ENCODE measurements around the gene SLC8A2.

SLC8A2 gene

GRCh38 chr19:47411101-47411500, 60.6 kb downstream of the SLC8A2 start:
- Histone ChIP-seq H3K4me3 (ENCODE audit: insufficient read depth in 1 of 2, low read depth in 1 of 2, low read length in 2 of 2) (no peak overlapping the region), H3K4me1 (ENCODE audit: control insufficient read depth, insufficient read depth, low read depth, low read length) (peaks cover 2% of the 10 kb centered on the region), H2BK5ac (ENCODE audit: low read depth, low read length, poor library complexity, severe bottlenecking) (no peak overlapping the region), H3K9ac (ENCODE audit: low read length) (no peak overlapping the region), H3K79me1 (replicated peaks; ENCODE audit: low read length, poor library complexity, severe bottlenecking) (no peaks in the 10 kb centered on the region), H4K8ac (ENCODE audit: low read length) (no peak overlapping the region), H3K36me3 (ENCODE audit: control insufficient read depth in 1 of 2, insufficient read depth in 2 of 2, low read depth in 1 of 2, low read length in 2 of 2) (peaks cover 9 to 11% of the 10 kb centered on the region in 2 experiments), H2AK5ac (ENCODE audit: low read length, severe bottlenecking) (no peak overlapping the region), H2AFZ (ENCODE audit: low read depth, low read length) (no peak overlapping the region), H3K27ac (ENCODE audit: low read length, poor library complexity, severe bottlenecking) (no peak overlapping the region), H2BK12ac (ENCODE audit: low read length in 2 of 2) (no peak overlapping the region), H4K91ac (ENCODE audit: low read length) (no peak overlapping the region), H3K23ac (ENCODE audit: low read length in 2 of 2) (no peak overlapping the region), H3K4ac (ENCODE audit: low read depth in 1 of 2, low read length in 2 of 2) (no peak overlapping the region), H3K14ac (ENCODE audit: low read length in 2 of 2) (no peak overlapping the region), H2BK15ac (ENCODE audit: low read depth, poor library complexity, severe bottlenecking) (no peak overlapping the region), H3K27me3 (ENCODE audit: control insufficient read depth in 1 of 2, insufficient read depth in 1 of 2, low read length in 2 of 2) (peaks cover 7 to 33% of the 10 kb centered on the region in 2 experiments), H3K4me2 (ENCODE audit: low read length, poor library complexity, severe bottlenecking) (no peak overlapping the region), H2BK120ac (ENCODE audit: low read depth, low read length) (no peak overlapping the region), H3K9me3 (ENCODE audit: control insufficient read depth, low read length) (no peaks in the 10 kb centered on the region), H3K18ac (ENCODE audit: low read depth in 1 of 2, low read length in 2 of 2) (no peak overlapping the region)
- WGBS: 94% methylated on average over 3 of the region's 8 CpGs
- DNase-seq: peak; percentile 67

- H3K4me1 ChIP-seq (ENCODE audit: control insufficient read depth, insufficient read depth, low read depth, low read length): peaks cover 2% of the 10 kb centered on the region
- no peak overlapping the region for H2BK5ac ChIP-seq (ENCODE audit: low read depth, low read length, poor library complexity, severe bottlenecking)
- no peak overlapping the region for H3K9ac ChIP-seq (ENCODE audit: low read length)
- H3K14ac ChIP-seq (ENCODE audit: low read length in 2 of 2): no peak overlapping the region
- H3K4ac ChIP-seq (ENCODE audit: low read depth in 1 of 2, low read length in 2 of 2): no peak overlapping the region
- no peak overlapping the region for H3K18ac ChIP-seq (ENCODE audit: low read depth in 1 of 2, low read length in 2 of 2)
- H2AFZ ChIP-seq (ENCODE audit: low read depth, low read length): no peak overlapping the region
- no peak for DNase-seq
- no peak overlapping the region for H2AK5ac ChIP-seq (ENCODE audit: low read length, severe bottlenecking)
- 94% methylated on average over 14 of the region's 14 CpGs for WGBS
- H4K91ac ChIP-seq (ENCODE audit: low read length): no peak overlapping the region
- no peak overlapping the region for H4K8ac ChIP-seq (ENCODE audit: low read length)
- peaks cover 7 to 44% of the 10 kb centered on the region in 2 experiments for H3K27me3 ChIP-seq (ENCODE audit: control insufficient read depth in 1 of 2, insufficient read depth in 1 of 2, low read length in 2 of 2)
- no peak overlapping the region for H3K4me2 ChIP-seq (ENCODE audit: low read length, poor library complexity, severe bottlenecking)
- H2BK120ac ChIP-seq (ENCODE audit: low read depth, low read length): no peak overlapping the region
- H3K79me1 ChIP-seq (replicated peaks; ENCODE audit: low read length, poor library complexity, severe bottlenecking): no peaks in the 10 kb centered on the region
- no peaks in the 10 kb centered on the region for H3K9me3 ChIP-seq (ENCODE audit: control insufficient read depth, low read length)
- no peak overlapping the region for H2BK12ac ChIP-seq (ENCODE audit: low read length in 2 of 2)
- H3K23ac ChIP-seq (ENCODE audit: low read length in 2 of 2): no peak overlapping the region
- no peak overlapping the region for H3K4me3 ChIP-seq (ENCODE audit: insufficient read depth in 1 of 2, low read depth in 1 of 2, low read length in 2 of 2)
- peaks cover 0 to 4% of the 10 kb centered on the region in 2 experiments for H3K36me3 ChIP-seq (ENCODE audit: control insufficient read depth in 1 of 2, insufficient read depth in 2 of 2, low read depth in 1 of 2, low read length in 2 of 2)
- H3K27ac ChIP-seq (ENCODE audit: low read length, poor library complexity, severe bottlenecking): no peak overlapping the region
- no peak overlapping the region for H2BK15ac ChIP-seq (ENCODE audit: low read depth, poor library complexity, severe bottlenecking)
Measured at GRCh38 chr19:47408156-47408938, 63.3 kb downstream of the SLC8A2 start.

- no peak overlapping the region for H4K8ac ChIP-seq (ENCODE audit: low read length)
- no peak overlapping the region for H2AFZ ChIP-seq (ENCODE audit: low read depth, low read length)
- H3K23ac ChIP-seq (ENCODE audit: low read length in 2 of 2): no peak overlapping the region
- 36% methylated on average over 11 of the region's 14 CpGs for WGBS
- H2BK120ac ChIP-seq (ENCODE audit: low read depth, low read length): no peak overlapping the region
- peaks cover 12 to 45% of the 10 kb centered on the region in 2 experiments for H3K27me3 ChIP-seq (ENCODE audit: control insufficient read depth in 1 of 2, insufficient read depth in 1 of 2, low read length in 2 of 2)
- H2AK5ac ChIP-seq (ENCODE audit: low read length, severe bottlenecking): no peak overlapping the region
- H3K79me1 ChIP-seq (replicated peaks; ENCODE audit: low read length, poor library complexity, severe bottlenecking): no peaks in the 10 kb centered on the region
- no peak overlapping the region for H3K4ac ChIP-seq (ENCODE audit: low read depth in 1 of 2, low read length in 2 of 2)
- H3K4me1 ChIP-seq (ENCODE audit: control insufficient read depth, insufficient read depth, low read depth, low read length): peaks cover 2% of the 10 kb centered on the region
- H2BK12ac ChIP-seq (ENCODE audit: low read length in 2 of 2): no peak overlapping the region
- no peak overlapping the region for H3K27ac ChIP-seq (ENCODE audit: low read length, poor library complexity, severe bottlenecking)
- no peak overlapping the region for H3K4me3 ChIP-seq (ENCODE audit: insufficient read depth in 1 of 2, low read depth in 1 of 2, low read length in 2 of 2)
- DNase-seq: no peak
- no peak overlapping the region for H3K18ac ChIP-seq (ENCODE audit: low read depth in 1 of 2, low read length in 2 of 2)
- no peak overlapping the region for H2BK5ac ChIP-seq (ENCODE audit: low read depth, low read length, poor library complexity, severe bottlenecking)
- no peak overlapping the region for H3K9ac ChIP-seq (ENCODE audit: low read length)
- peaks cover 0 to 4% of the 10 kb centered on the region in 2 experiments for H3K36me3 ChIP-seq (ENCODE audit: control insufficient read depth in 1 of 2, insufficient read depth in 2 of 2, low read depth in 1 of 2, low read length in 2 of 2)
- H3K14ac ChIP-seq (ENCODE audit: low read length in 2 of 2): no peak overlapping the region
- H2BK15ac ChIP-seq (ENCODE audit: low read depth, poor library complexity, severe bottlenecking): no peak overlapping the region
- no peaks in the 10 kb centered on the region for H3K9me3 ChIP-seq (ENCODE audit: control insufficient read depth, low read length)
- H4K91ac ChIP-seq (ENCODE audit: low read length): no peak overlapping the region
- H3K4me2 ChIP-seq (ENCODE audit: low read length, poor library complexity, severe bottlenecking): no peak overlapping the region
Measured at GRCh38 chr19:47407417-47407774, 64.3 kb downstream of the SLC8A2 start.

GRCh38 chr19:47406711-47407416, 64.8 kb downstream of the SLC8A2 start:
- H3K79me1 ChIP-seq (replicated peaks; ENCODE audit: low read length, poor library complexity, severe bottlenecking): no peaks in the 10 kb centered on the region
- H3K4me2 ChIP-seq (ENCODE audit: low read length, poor library complexity, severe bottlenecking): no peak overlapping the region
- no peak overlapping the region for H3K4me3 ChIP-seq (ENCODE audit: insufficient read depth in 1 of 2, low read depth in 1 of 2, low read length in 2 of 2)
- no peak overlapping the region for H4K8ac ChIP-seq (ENCODE audit: low read length)
- H2AFZ ChIP-seq (ENCODE audit: low read depth, low read length): no peak overlapping the region
- H2BK120ac ChIP-seq (ENCODE audit: low read depth, low read length): no peak overlapping the region
- no peak overlapping the region for H2AK5ac ChIP-seq (ENCODE audit: low read length, severe bottlenecking)
- no peak overlapping the region for H2BK5ac ChIP-seq (ENCODE audit: low read depth, low read length, poor library complexity, severe bottlenecking)
- no peak overlapping the region for H3K9ac ChIP-seq (ENCODE audit: low read length)
- no peak overlapping the region for H3K27ac ChIP-seq (ENCODE audit: low read length, poor library complexity, severe bottlenecking)
- H3K27me3 ChIP-seq (ENCODE audit: control insufficient read depth in 1 of 2, insufficient read depth in 1 of 2, low read length in 2 of 2): peaks cover 13 to 40% of the 10 kb centered on the region in 2 experiments
- no peak overlapping the region for H2BK12ac ChIP-seq (ENCODE audit: low read length in 2 of 2)
- H4K91ac ChIP-seq (ENCODE audit: low read length): no peak overlapping the region
- no peak for DNase-seq
- H3K23ac ChIP-seq (ENCODE audit: low read length in 2 of 2): no peak overlapping the region
- H3K9me3 ChIP-seq (ENCODE audit: control insufficient read depth, low read length): no peaks in the 10 kb centered on the region
- H3K4ac ChIP-seq (ENCODE audit: low read depth in 1 of 2, low read length in 2 of 2): no peak overlapping the region
- H2BK15ac ChIP-seq (ENCODE audit: low read depth, poor library complexity, severe bottlenecking): no peak overlapping the region
- peaks cover 2% of the 10 kb centered on the region for H3K4me1 ChIP-seq (ENCODE audit: control insufficient read depth, insufficient read depth, low read depth, low read length)
- peaks cover 0 to 4% of the 10 kb centered on the region in 2 experiments for H3K36me3 ChIP-seq (ENCODE audit: control insufficient read depth in 1 of 2, insufficient read depth in 2 of 2, low read depth in 1 of 2, low read length in 2 of 2)
- no peak overlapping the region for H3K18ac ChIP-seq (ENCODE audit: low read depth in 1 of 2, low read length in 2 of 2)
- no peak overlapping the region for H3K14ac ChIP-seq (ENCODE audit: low read length in 2 of 2)
- WGBS: 31% methylated on average over 42 of the region's 47 CpGs
